Endothelial cell of umbilical vein (primary cell): ENCODE data around the gene MPG.
A peak's percentile ranks its signal among the peaks of the same experiment; 100 is the strongest.

Experiments used
- CTCF ChIP-seq, 2 donors: IDR thresholded peaks; 1 replicate in 1 of 2; 2 replicates in 1 of 2; pipeline ENCODE4 v1.5.1; 2011; ENCODE audit warnings: low read length in 2 of 2, mild to moderate bottlenecking in 2 of 2, moderate library complexity in 2 of 2, control low read depth in 1 of 2, inconsistent platforms in 1 of 2, low read depth in 1 of 2; ENCODE audit not compliant: insufficient read depth in 1 of 2; ENCODE audit errors: extremely low read depth in 1 of 2
- EZH2 ChIP-seq: IDR thresholded peaks from 2 replicates; pipeline ENCODE4 v1.6.1; 2012; ENCODE audit warnings: borderline replicate concordance, low read depth, mild to moderate bottlenecking, moderate library complexity, low read length, inconsistent platforms; ENCODE audit not compliant: severe bottlenecking
- FOS ChIP-seq: IDR thresholded peaks from 2 replicates; pipeline ENCODE4 v1.6.1; 2011; ENCODE audit warnings: mild to moderate bottlenecking, low read length, moderate library complexity, borderline replicate concordance; ENCODE audit not compliant: insufficient read depth
- JUN ChIP-seq: IDR thresholded peaks from 2 replicates; pipeline ENCODE4 v1.6.1; 2011; ENCODE audit warnings: borderline replicate concordance, low read depth; ENCODE audit not compliant: insufficient read length, insufficient read depth
- MYC ChIP-seq: IDR thresholded peaks from one replicate; pipeline ENCODE4 v1.6.1; 2011; ENCODE audit warnings: mild to moderate bottlenecking, low read depth, low read length
- POLR2A ChIP-seq: IDR thresholded peaks from 2 replicates; pipeline ENCODE4 v1.6.1; 2012; ENCODE audit warnings: low read depth, mild to moderate bottlenecking, control low read depth, low read length
- POLR2AphosphoS5 ChIP-seq: IDR thresholded peaks from 2 replicates; pipeline ENCODE4 v1.6.1; 2012; ENCODE audit warnings: low read depth, mild to moderate bottlenecking, control low read depth, low read length, moderate library complexity; ENCODE audit not compliant: insufficient read depth
- TF ChIP-seq, protein P1 (sequence below): IDR thresholded peaks from 2 replicates; pipeline ENCODE4 v1.6.1; 2011; ENCODE audit not compliant: insufficient read depth, insufficient read length

DNA sequence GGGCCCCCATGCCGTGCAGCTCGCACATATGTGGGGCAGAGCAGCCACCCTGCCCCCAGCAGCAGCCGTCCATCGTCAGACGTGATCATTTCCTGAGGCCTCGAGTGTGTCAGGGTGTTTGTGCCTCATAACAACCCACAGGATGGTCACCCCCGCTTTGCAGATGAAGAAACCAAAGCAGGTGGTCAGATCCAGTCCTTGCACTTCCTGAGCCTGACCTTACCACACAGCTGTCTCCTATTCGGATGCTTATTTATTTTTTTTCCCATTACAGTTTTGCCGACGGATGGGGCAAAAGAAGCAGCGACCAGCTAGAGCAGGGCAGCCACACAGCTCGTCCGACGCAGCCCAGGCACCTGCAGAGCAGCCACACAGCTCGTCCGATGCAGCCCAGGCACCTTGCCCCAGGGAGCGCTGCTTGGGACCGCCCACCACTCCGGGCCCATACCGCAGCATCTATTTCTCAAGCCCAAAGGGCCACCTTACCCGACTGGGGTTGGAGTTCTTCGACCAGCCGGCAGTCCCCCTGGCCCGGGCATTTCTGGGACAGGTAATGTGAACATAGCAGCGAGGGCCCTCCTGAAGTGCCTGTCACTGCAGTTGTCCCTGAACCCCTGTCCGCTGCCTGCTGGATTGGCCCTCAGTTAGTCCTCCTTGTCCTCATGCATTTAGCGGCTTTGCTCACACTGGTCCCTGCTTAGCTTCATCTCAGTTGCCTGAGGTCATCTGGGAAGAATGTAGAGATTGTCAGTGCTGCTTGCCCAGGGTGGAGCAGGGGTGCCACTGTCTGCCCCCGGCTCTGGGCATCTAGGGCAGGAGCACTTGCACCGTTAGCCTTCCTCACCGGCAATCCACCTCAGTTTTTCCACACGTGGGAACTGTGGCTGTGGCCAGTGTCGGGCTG lies 1.4 kb downstream of the MPG start:
- TF ChIP-seq, protein P1, sequence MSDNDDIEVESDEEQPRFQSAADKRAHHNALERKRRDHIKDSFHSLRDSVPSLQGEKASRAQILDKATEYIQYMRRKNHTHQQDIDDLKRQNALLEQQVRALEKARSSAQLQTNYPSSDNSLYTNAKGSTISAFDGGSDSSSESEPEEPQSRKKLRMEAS, result no peak
- TF ChIP-seq POLR2A (no peak), MYC (no peak), CTCF (IDR thresholded peaks at IDR 0.05; ENCODE audit: extremely low read depth in 1 of 2, insufficient read depth in 1 of 2, low read depth in 1 of 2, low read length in 2 of 2) (no peak), EZH2 (no peak), POLR2AphosphoS5 (peak; percentile 31), JUN (no peak), FOS (peak; percentile 11)
